GM19463 (cell line): ENCODE measurements around the gene SLK.
A peak's percentile ranks its signal among the peaks of the same experiment; 100 is the strongest.

ENCODE experiments used
- ATAC-seq: cut with Tn5 transposase; IDR thresholded peaks from one replicate; pipeline ENCODE4 v1.9.1; 2021; ENCODE audit warnings: mild to moderate bottlenecking, moderate library complexity; ENCODE audit not compliant: unreplicated experiment

SLK gene

GRCh38 chr10:104045151-104046089 lies 78.5 kb downstream of the SLK start:
- ATAC-seq = peak; percentile 42

- no peak for ATAC-seq
Measured at GRCh38 chr10:104046651-104047050, 79.7 kb downstream of the SLK start.

- ATAC-seq = no peak
Measured at GRCh38 chr10:104049504-104050250, 82.7 kb downstream of the SLK start.

GRCh38 chr10:104052431-104052830 lies 85.5 kb downstream of the SLK start:
- ATAC-seq = no peak

GRCh38 chr10:104053201-104053600 lies 86.3 kb downstream of the SLK start:
- ATAC-seq = no peak

- ATAC-seq = no peak
Measured at GRCh38 chr10:104054430-104054829, 87.5 kb downstream of the SLK start.

- no peak for ATAC-seq
Measured at GRCh38 chr10:104056619-104057273, 89.8 kb downstream of the SLK start.

GRCh38 chr10:104057717-104058116 lies 90.8 kb downstream of the SLK start:
- no peak for ATAC-seq

- ATAC-seq = no peak
Measured at GRCh38 chr10:104059364-104059763, 92.4 kb downstream of the SLK start.

GRCh38 chr10:104061196-104061595 lies 94.3 kb downstream of the SLK start:
- ATAC-seq = no peak

- no peak for ATAC-seq
Measured at GRCh38 chr10:104065748-104066147, 98.8 kb downstream of the SLK start.

- ATAC-seq = no peak
Measured at GRCh38 chr10:104066945-104067344, 100.0 kb downstream of the SLK start.

GRCh38 chr10:104067525-104067924 lies 100.6 kb downstream of the SLK start:
- no peak for ATAC-seq

- no peak for ATAC-seq
Measured at GRCh38 chr10:104069613-104070012, 102.7 kb downstream of the SLK start.

GRCh38 chr10:104072786-104073185 lies 105.8 kb downstream of the SLK start:
- ATAC-seq = no peak

GRCh38 chr10:104074505-104074904 lies 107.6 kb downstream of the SLK start:
- no peak for ATAC-seq

GRCh38 chr10:104076743-104077160 lies 109.8 kb downstream of the SLK start:
- ATAC-seq = no peak

GRCh38 chr10:104077247-104077646 lies 110.3 kb downstream of the SLK start:
- no peak for ATAC-seq

GRCh38 chr10:104077663-104078151 lies 110.8 kb downstream of the SLK start:
- ATAC-seq = no peak
